Stimulated activated CD8-positive, alpha-beta memory T cell treated with anti-CD3 and anti-CD28 coated beads, Interleukin-7, amount 100 ng/mL, for 1 hour (primary cell): ENCODE data around the gene SPEF2.
"Not testable (repeated sequence)": the region's sequence is repeated elsewhere in the genome, so short reads cannot be mapped to it uniquely, and the experiment has no call there.

ENCODE experiments used
- DNase-seq, 2 donors: peaks; one replicate each; pipeline ENCODE4 v3.0.0-alpha.2; 2020; ENCODE audit warnings: low read depth in 2 of 2

Gene SPEF2

GRCh38 chr5:35659556-35659955 is 41.9 kb downstream of the SPEF2 start:
- no peak for DNase-seq

GRCh38 chr5:35660451-35660850 is 42.8 kb downstream of the SPEF2 start:
- DNase-seq, result no peak

- no peak for DNase-seq
Observed at GRCh38 chr5:35664584-35664983, 46.9 kb downstream of the SPEF2 start.

- no peak for DNase-seq
Observed at GRCh38 chr5:35665096-35665495, 47.4 kb downstream of the SPEF2 start.

- DNase-seq, result no peak
Observed at GRCh38 chr5:35668319-35668718, 50.7 kb downstream of the SPEF2 start.

GRCh38 chr5:35668794-35669193 is 51.1 kb downstream of the SPEF2 start:
- DNase-seq, result no peak

GRCh38 chr5:35671541-35672295 is 54.1 kb downstream of the SPEF2 start:
- DNase-seq, result no peak

GRCh38 chr5:35672296-35672655 is 54.6 kb downstream of the SPEF2 start:
- DNase-seq, result not testable (repeated sequence)

GRCh38 chr5:35672995-35673394 is 55.3 kb downstream of the SPEF2 start:
- no peak for DNase-seq

- no peak for DNase-seq
Observed at GRCh38 chr5:35674049-35674448, 56.4 kb downstream of the SPEF2 start.

- no peak for DNase-seq
Observed at GRCh38 chr5:35675392-35675791, 57.7 kb downstream of the SPEF2 start.

GRCh38 chr5:35677878-35678277 is 60.2 kb downstream of the SPEF2 start:
- DNase-seq, result no peak

GRCh38 chr5:35678661-35679060 is 61.0 kb downstream of the SPEF2 start:
- DNase-seq, result no peak

- no peak for DNase-seq
Observed at GRCh38 chr5:35679357-35679756, 61.7 kb downstream of the SPEF2 start.

- DNase-seq, result no peak
Observed at GRCh38 chr5:35681911-35682310, 64.2 kb downstream of the SPEF2 start.

- no peak for DNase-seq
Observed at GRCh38 chr5:35683466-35683865, 65.8 kb downstream of the SPEF2 start.

- DNase-seq, result no peak
Observed at GRCh38 chr5:35685161-35685560, 67.5 kb downstream of the SPEF2 start.

GRCh38 chr5:35687961-35688360 is 70.3 kb downstream of the SPEF2 start:
- DNase-seq, result no peak

- DNase-seq, result no peak
Observed at GRCh38 chr5:35694481-35694880, 76.8 kb downstream of the SPEF2 start.

GRCh38 chr5:35698047-35698808 is 80.6 kb downstream of the SPEF2 start:
- DNase-seq, result no peak

GRCh38 chr5:35707659-35708058 is 90.0 kb downstream of the SPEF2 start:
- no peak for DNase-seq

GRCh38 chr5:35709688-35710087 is 92.0 kb downstream of the SPEF2 start:
- DNase-seq, result no peak

- no peak for DNase-seq
Observed at GRCh38 chr5:35717718-35718117, 100.1 kb downstream of the SPEF2 start.
